NK-92 treated with Interleukin-12 subunit alpha and Interleukin-12 subunit beta, amount 100 ng/mL, for 24 hours (cell line): ENCODE measurements around the gene PIGK.
"Not testable (repeated sequence)": the region's sequence is repeated elsewhere in the genome, so short reads cannot be mapped to it uniquely, and the experiment has no call there.

ENCODE experiments used
- DNase-seq: peaks from one replicate; lab custom pipeline; 2025; lab: John Stamatoyannopoulos, UW

Gene PIGK

DNA sequence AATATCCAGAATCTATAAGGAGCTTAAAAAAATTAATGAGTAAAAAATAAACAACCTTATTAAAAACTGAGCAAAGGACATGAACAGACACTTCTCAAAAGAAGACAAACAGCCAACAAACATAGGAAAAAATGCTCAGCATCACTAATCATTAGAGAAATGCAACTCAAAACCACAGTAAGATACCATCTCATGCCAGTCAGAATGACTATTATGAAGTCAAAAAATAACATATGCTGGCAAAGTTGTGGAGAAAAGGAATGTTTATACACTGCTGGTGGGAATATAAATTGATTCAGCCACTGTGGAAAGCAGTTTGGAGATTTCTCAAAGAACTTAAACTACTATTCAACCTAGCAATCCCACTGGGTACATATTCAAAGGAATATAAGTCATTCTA lies 25.3 kb downstream of the PIGK start:
- DNase-seq: no peak

GRCh38 chr1:77188770-77189169 lies 30.5 kb downstream of the PIGK start:
- DNase-seq: no peak

DNA sequence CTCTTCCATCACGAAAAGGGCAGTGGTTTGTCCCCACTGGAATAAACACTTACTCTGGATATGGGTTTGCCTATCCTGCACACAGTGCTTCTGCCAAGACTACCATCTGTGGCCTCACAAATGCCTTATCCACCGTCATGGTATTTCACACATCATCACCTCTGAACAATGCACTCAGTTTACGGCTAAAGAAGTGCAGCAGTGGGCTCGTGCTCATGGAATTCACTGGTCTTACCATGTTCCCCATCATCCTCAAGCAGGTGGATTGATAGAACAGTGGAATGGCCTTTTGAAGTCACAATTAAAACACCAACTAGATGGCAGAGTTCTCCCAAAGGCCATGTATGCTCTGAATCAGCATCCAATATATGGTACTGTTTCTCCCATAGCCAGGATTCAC lies 32.3 kb downstream of the PIGK start:
- not testable (repeated sequence) for DNase-seq

DNA sequence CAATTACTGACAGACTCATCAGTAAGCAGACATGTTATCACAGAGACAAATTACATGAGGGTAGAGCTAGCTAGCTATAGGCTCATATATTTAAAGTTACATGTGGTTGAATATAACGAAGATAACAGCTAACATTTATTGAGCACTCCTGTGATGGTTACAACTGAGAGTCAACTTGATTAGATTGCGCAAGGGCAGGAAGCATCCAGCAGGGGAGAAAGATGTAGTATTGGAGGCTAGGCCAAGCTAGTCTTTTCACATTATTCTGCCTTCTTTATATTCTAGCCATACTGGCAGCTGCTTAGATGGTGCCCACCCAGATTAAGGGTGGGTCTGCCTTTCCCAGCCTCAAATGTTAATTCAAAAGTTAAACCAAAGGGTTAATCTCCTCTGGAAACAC lies 37.1 kb downstream of the PIGK start:
- DNase-seq: no peak

GRCh38 chr1:77179632-77180031 lies 39.6 kb downstream of the PIGK start:
- DNase-seq: no peak

DNA sequence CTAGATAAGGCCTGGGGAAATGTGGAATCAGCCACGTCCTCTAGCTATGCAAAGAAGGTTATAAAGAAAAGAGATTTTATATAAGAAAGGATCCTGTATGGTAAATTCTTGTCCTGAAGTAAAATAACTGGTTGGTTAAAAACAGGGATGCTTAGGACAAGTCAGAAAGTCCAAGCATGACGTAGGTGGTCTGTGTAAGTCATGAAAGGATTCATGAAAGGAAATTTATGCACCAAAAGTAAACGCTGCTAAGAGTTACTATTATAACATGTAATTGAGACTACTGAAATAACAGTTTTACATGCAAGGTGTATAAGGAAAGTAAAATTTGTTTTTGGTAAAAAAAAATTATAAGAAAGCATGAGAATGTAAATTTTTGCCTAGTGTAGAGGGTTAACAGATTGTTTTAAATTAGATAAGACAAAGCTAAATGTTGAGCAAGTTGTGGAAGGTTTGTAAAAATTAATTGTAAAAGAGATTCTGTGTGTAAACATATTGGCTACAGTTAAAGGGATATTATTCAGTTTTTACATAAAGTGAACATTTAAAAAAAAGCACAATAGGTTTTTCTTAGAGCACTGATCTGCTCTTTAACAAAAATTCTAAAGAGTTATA lies 43.9 kb downstream of the PIGK start:
- DNase-seq: no peak

DNA sequence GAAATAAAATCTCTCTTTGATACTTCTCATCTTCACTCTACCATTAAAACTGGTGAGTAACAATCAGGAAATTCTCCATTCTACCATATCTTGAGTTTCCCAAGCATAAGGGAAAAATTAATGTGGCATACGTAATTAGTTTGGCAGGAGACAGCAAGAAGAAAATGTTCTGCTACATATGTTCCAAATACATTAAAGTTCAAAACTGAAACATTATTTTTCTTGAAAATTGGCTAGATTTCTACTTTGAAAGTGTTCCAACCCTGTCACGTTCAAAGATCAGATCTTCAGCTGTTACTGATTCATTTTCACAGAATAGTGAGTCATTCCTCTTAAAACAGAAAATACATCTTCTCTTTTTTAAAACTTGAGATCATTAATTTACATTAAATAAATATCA lies 48.5 kb downstream of the PIGK start:
- DNase-seq: no peak

DNA sequence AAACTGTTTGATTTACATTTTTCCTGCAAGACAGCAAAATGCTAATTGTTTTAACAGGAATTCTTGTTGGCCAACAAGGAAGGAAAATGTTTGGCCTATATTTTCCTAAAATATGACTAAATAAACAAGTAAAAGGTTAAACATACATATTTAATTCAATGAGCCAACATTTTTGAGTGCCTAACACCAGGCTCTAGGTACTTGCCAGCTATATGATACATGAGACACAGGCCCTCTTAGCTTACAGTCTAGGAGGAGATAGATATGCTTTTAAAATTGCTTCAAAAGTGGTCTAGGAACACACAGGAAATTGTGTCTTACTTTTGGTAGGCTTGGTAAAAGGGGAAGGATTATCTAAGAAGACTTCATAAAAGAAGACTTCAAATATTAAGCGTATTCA lies 50.9 kb downstream of the PIGK start:
- DNase-seq: no peak

GRCh38 chr1:77164434-77164944 lies 54.7 kb downstream of the PIGK start:
- no peak for DNase-seq

- not testable (repeated sequence) for DNase-seq
These were observed 59.5 kb downstream of the PIGK start for GRCh38 chr1:77159706-77160105.

GRCh38 chr1:77156214-77156613 lies 63.0 kb downstream of the PIGK start:
- DNase-seq: no peak

- no peak for DNase-seq
These were observed 73.0 kb downstream of the PIGK start for GRCh38 chr1:77146270-77146669.

- no peak for DNase-seq
These were observed 75.6 kb downstream of the PIGK start for GRCh38 chr1:77143529-77144121.

DNA sequence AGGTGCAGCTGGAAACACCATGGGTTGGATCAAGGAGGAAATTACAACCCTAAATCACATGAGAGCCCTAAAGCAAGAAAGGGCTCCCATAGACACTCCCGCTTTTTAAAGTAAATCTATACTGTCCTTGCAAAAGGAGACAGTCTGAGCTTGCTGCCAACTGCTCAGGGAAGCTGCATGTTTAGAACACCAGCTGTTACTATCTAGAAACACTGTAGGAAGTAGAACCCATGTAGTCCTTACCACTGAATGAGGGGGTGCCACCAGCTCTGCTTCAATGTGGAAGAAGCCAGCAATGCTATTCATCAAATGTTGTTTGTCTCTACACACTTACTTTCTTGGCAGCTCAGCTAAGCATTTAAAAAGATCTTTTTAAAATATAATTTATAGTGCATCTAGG lies 79.8 kb downstream of the PIGK start:
- no peak for DNase-seq

- no peak for DNase-seq
These were observed 84.9 kb downstream of the PIGK start for GRCh38 chr1:77134359-77134758.

DNA sequence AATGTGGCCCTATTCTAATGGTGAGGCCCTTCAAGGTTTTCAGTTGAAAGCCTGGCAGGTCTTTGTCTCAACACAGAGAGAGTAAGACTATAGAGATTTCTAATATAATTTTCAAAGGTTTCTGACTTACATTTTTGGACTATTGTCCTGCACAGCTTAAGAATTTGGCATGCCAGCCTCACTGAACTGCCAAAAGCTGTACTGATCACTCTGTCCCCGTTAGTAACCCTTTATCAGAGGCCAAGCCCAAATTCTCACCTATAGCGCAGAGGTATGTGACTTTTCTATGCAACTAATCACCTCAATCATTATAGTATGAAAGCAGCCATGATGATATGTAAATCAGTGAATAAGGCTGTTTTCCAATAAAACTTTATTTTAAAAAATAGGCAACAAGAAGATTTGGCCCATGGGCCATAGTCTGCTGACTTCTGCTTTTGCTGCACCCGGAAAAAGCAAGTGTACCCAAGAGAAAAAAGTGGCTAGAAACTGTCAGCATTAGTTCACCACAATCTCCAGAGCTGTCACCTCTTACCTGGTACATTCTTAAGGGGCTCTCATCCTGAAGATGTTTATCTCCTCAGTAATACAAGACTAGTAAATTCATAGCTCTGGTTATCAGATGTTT lies 85.4 kb downstream of the PIGK start:
- no peak for DNase-seq

DNA sequence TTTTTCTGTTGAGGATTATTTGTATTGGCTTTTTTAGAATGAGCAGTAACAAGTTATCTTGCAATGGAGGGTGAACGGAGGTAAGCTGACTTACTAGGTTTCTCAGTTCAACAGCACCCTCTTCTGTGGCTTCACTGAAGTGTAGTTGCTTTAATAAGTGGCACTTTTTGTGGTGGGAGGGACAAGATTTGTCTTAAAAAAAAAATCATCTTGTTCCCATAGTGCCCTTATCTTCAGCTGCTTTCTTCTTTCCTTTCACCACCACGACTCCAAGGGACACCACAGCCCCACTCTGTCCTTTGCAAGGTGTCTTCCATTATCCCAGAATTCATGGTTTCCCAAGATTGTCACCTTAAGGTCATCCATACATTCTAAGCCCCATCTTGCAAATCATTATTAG lies 92.9 kb downstream of the PIGK start:
- DNase-seq: no peak

DNA sequence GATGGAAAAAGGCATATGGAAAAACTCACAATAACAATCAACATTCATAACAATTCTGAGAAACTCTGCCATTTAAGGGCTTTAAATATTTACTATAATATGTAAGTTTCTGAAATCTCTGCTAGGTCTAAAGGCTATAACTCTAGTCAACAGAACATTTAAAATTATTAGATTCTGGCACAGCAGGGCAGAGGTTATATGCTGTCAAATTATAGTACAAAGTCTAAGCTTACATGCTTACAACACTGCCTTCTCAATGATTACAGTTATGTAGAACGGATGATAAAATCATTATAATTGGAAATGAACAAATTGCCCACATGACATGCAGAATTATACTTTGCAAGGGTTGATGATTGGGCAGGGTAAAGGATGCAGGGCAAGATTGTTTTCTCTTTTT lies 97.7 kb downstream of the PIGK start:
- no peak for DNase-seq

DNA sequence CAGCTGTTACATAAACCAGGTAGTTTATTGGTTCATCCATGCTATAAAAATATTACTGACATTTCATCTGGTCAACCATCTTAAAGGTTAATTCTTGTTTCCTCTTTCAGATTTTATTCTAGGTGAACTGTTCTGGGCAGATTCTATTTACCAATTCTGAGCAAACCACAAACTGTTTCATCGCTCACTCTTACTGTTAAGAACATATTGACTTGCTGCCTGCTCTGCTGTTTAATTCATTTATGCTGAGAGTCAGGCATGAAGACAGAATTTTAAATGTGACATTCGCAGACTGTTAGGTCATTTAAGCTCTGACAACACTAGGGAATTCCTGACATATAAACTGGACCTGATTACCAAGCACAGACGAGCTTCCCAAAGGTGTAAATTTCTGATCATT lies 98.3 kb downstream of the PIGK start:
- DNase-seq: no peak

GRCh38 chr1:77118712-77119111 lies 100.5 kb downstream of the PIGK start:
- no peak for DNase-seq

DNA sequence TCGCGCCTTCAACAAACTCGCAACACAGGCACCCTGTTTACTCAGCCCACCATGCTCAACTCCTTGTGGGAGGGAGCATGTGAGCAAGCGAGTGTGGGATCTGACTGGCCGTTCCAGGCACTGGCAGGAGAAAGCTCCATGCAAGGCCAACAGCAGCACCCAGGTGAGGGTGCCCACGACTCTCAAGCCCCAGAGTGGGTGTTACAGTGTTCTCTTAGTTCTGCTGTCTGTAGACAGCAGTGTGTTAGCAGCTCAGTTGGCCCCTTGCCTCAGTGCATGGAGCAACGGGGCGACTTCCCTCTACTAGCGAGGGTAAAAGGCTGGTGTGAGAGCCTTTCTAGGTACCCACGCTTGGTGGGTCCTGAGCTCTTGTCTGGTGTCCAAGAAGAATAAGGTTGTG lies 114.6 kb downstream of the PIGK start:
- no peak for DNase-seq

- DNase-seq: no peak
These were observed 115.7 kb downstream of the PIGK start for GRCh38 chr1:77103486-77103885.

GRCh38 chr1:77100875-77101274 lies 118.4 kb downstream of the PIGK start:
- no peak for DNase-seq
